H1 (cell line): ENCODE measurements around the gene ABCA2. TPM values are rescaled to one million over a fixed set of nuclear protein-coding genes. Genes with fewer than 3 reads are reported as not detected.
A peak's percentile ranks its signal among the peaks of the same experiment; 100 is the strongest.

ENCODE experiments used
- CTCF ChIA-PET: fragments of 300-600 bp; sonication (Branson Sonifier 250); formaldehyde crosslinking; loops from one replicate; lab custom pipeline; 2021; ENCODE audit not compliant: partially characterized antibody; lab: Charles Lee
- POLR2A ChIA-PET: fragments of 300-600 bp; sonication (Branson Sonifier 250); formaldehyde crosslinking; loops from one replicate; lab custom pipeline; 2021; ENCODE audit warnings: inconsistent platforms; ENCODE audit not compliant: partially characterized antibody; lab: Charles Lee
- DNase-seq, 2 experiments: peaks; one replicate each; pipeline versions ENCODE4 v3.0.0 to v3.0.0-alpha.2; 2010 to 2022; ENCODE audit warnings: low spot score in 2 of 2, low read depth in 1 of 2, mixed read lengths in 1 of 2
- FAIRE-seq: peaks from 2 replicates; lab custom pipeline; 2011; peaks lifted over from hg19 to GRCh38; lab: Jason Lieb, UNC
- H2AFZ ChIP-seq: 2 replicates; pipeline ENCODE4 v1.8.1; 2012; ENCODE audit warnings: low read length, inconsistent platforms
- H2AK5ac ChIP-seq: 2 replicates; pipeline ENCODE4 v1.6.1; 2013; ENCODE audit warnings: low read depth, low read length
- H2BK120ac ChIP-seq: replicated peaks from 2 replicates; pipeline ENCODE3; 2013; ENCODE audit warnings: low read depth, low read length, inconsistent platforms
- H2BK12ac ChIP-seq: 2 replicates; pipeline ENCODE4 v1.6.1; 2013; ENCODE audit warnings: low read depth, low read length
- H2BK15ac ChIP-seq: 2 replicates; pipeline ENCODE4 v1.6.1; 2013; ENCODE audit warnings: low read length
- H2BK20ac ChIP-seq: 2 replicates; pipeline ENCODE4 v1.6.1; 2013; ENCODE audit warnings: low read length
- H2BK5ac ChIP-seq: 2 replicates; pipeline ENCODE4 v1.6.1; 2013; ENCODE audit warnings: low read depth, low read length
- H3K14ac ChIP-seq: 2 replicates; pipeline ENCODE4 v1.6.1; 2013; ENCODE audit warnings: inconsistent platforms; ENCODE audit not compliant: insufficient read length
- H3K18ac ChIP-seq: 2 replicates; pipeline ENCODE4 v1.6.1; 2013; ENCODE audit warnings: low read length; ENCODE audit errors: extremely low read depth
- H3K23ac ChIP-seq: 2 replicates; pipeline ENCODE4 v1.6.1; 2013; ENCODE audit warnings: inconsistent platforms; ENCODE audit not compliant: insufficient read length
- H3K23me2 ChIP-seq: 2 replicates; pipeline ENCODE4 v1.6.1; 2013; ENCODE audit warnings: low read depth, low read length
- H3K27ac ChIP-seq: 2 replicates; pipeline ENCODE4 v1.6.1; 2011; ENCODE audit warnings: low read depth, low read length, inconsistent platforms
- H3K27me3 ChIP-seq, 4 experiments: replicated peaks in 1 of 4; 1 replicate in 1 of 4; 2 replicates in 3 of 4; pipeline versions ENCODE4 v1.6.1 to v1.8.1; 2011 to 2013; ENCODE audit warnings: low read length in 3 of 4, mild to moderate bottlenecking in 3 of 4, inconsistent platforms in 2 of 4, mixed read lengths in 2 of 4, moderate library complexity in 1 of 4; ENCODE audit not compliant: control insufficient read depth in 3 of 4, insufficient read depth in 3 of 4; ENCODE audit errors: extremely low read depth in 1 of 4
- H3K36me3 ChIP-seq, 4 experiments: 2 replicates each; pipeline versions ENCODE4 v1.6.1 to v1.8.1; 2011 to 2013; ENCODE audit warnings: mild to moderate bottlenecking in 4 of 4, low read length in 3 of 4, moderate library complexity in 2 of 4, control low read depth in 1 of 4, inconsistent platforms in 1 of 4; ENCODE audit not compliant: insufficient read depth in 4 of 4, control insufficient read depth in 2 of 4
- H3K4ac ChIP-seq: replicated peaks from 2 replicates; pipeline ENCODE3; 2013; ENCODE audit warnings: low read length, low read depth, mixed read lengths, inconsistent platforms; ENCODE audit not compliant: insufficient read length
- H3K4me1 ChIP-seq, 4 experiments: replicated peaks in 1 of 4; 1 replicate in 1 of 4; 2 replicates in 3 of 4; pipeline versions ENCODE4 v1.6.1 to v1.8.1; 2011 to 2013; ENCODE audit warnings: low read length in 3 of 4, inconsistent platforms in 2 of 4, mixed read lengths in 1 of 4; ENCODE audit not compliant: insufficient read depth in 4 of 4, control insufficient read depth in 3 of 4
- H3K4me2 ChIP-seq, 2 experiments: 2 replicates each; pipeline versions ENCODE4 v1.6.1 to v1.8.1; 2011 to 2013; ENCODE audit warnings: low read depth in 2 of 2, low read length in 2 of 2, control low read depth in 1 of 2, inconsistent platforms in 1 of 2, mild to moderate bottlenecking in 1 of 2; ENCODE audit not compliant: insufficient read depth in 1 of 2
- H3K4me3 ChIP-seq, 4 experiments: fragments of 200-600, 300-600 bp in 1 of 4; sonication (generic), shearing (Covaris generic), sonication (Bioruptor Twin) in 1 of 4; 2 replicates each; pipeline versions ENCODE4 v1.5.1 to v1.8.1; 2011 to 2016; ENCODE audit warnings: low read length in 4 of 4, low read depth in 3 of 4, control low read depth in 2 of 4, inconsistent platforms in 2 of 4, mild to moderate bottlenecking in 2 of 4, mixed read lengths in 1 of 4, moderate library complexity in 1 of 4; ENCODE audit not compliant: insufficient read depth in 2 of 4; ENCODE audit errors: extremely low read depth in 1 of 4
- H3K56ac ChIP-seq: replicated peaks from 2 replicates; pipeline ENCODE3; 2013; ENCODE audit warnings: low read depth, mild to moderate bottlenecking, mixed read lengths, low read length, inconsistent platforms; ENCODE audit not compliant: insufficient read length
- H3K79me1 ChIP-seq: 2 replicates; pipeline ENCODE4 v1.6.1; 2013; ENCODE audit warnings: low read depth, low read length, control low read depth
- H3K79me2 ChIP-seq, 2 experiments: 2 replicates each; pipeline versions ENCODE4 v1.6.1 to v1.8.1; 2012 to 2013; ENCODE audit warnings: low read length in 2 of 2, mild to moderate bottlenecking in 2 of 2, inconsistent platforms in 1 of 2; ENCODE audit not compliant: insufficient read depth in 2 of 2, control insufficient read depth in 1 of 2
- H3K9ac ChIP-seq, 4 experiments: replicated peaks in 1 of 4; 1 replicate in 1 of 4; 2 replicates in 3 of 4; pipeline versions ENCODE4 v1.6.1 to v1.8.1; 2011 to 2013; ENCODE audit warnings: low read depth in 3 of 4, low read length in 3 of 4, control low read depth in 2 of 4, mild to moderate bottlenecking in 2 of 4, moderate library complexity in 2 of 4, inconsistent platforms in 1 of 4; ENCODE audit errors: extremely low read depth in 1 of 4
- H3K9me3 ChIP-seq, 2 experiments: 2 replicates each; pipeline versions ENCODE4 v1.6.1 to v1.8.1; 2012 to 2013; ENCODE audit warnings: mild to moderate bottlenecking in 2 of 2, moderate library complexity in 2 of 2, control low read depth in 1 of 2, inconsistent platforms in 1 of 2, low read depth in 1 of 2, low read length in 1 of 2, mixed read lengths in 1 of 2; ENCODE audit not compliant: insufficient read depth in 2 of 2
- H4K20me1 ChIP-seq, 2 experiments: replicated peaks in 1 of 2; 2 replicates each; pipeline versions ENCODE3 to v1.8.1; 2011 to 2013; ENCODE audit warnings: inconsistent platforms in 2 of 2, low read length in 2 of 2, mild to moderate bottlenecking in 1 of 2; ENCODE audit not compliant: insufficient read depth in 2 of 2, control insufficient read depth in 1 of 2
- H4K5ac ChIP-seq: 2 replicates; pipeline ENCODE4 v1.6.1; 2013; ENCODE audit warnings: low read length, low read depth, mixed read lengths, inconsistent platforms; ENCODE audit not compliant: insufficient read length
- H4K8ac ChIP-seq: 2 replicates; pipeline ENCODE4 v1.8.0; 2013; ENCODE audit warnings: mild to moderate bottlenecking, moderate library complexity, low read length, inconsistent platforms; ENCODE audit not compliant: insufficient read depth; ENCODE audit errors: extremely low read depth
- H4K91ac ChIP-seq: replicated peaks from 2 replicates; pipeline ENCODE3; 2013; ENCODE audit warnings: low read length, mixed read lengths, inconsistent platforms; ENCODE audit not compliant: insufficient read length
- NANOG ChIP-seq: IDR thresholded peaks from 2 replicates; pipeline ENCODE4 v1.6.1; 2011; ENCODE audit warnings: low read length, low read depth, mild to moderate bottlenecking, inconsistent platforms; ENCODE audit not compliant: insufficient read depth, poor library complexity, severe bottlenecking
- PHF8 ChIP-seq: fragments of 200-600 bp; sonication (generic); conservative IDR thresholded peaks from 2 replicates; pipeline ENCODE4 v1.7.1; 2012; ENCODE audit warnings: low read depth, mild to moderate bottlenecking, inconsistent platforms, low read length, moderate library complexity
- POLR2AphosphoS5 ChIP-seq: IDR thresholded peaks from 2 replicates; pipeline ENCODE4 v1.6.1; 2011; ENCODE audit warnings: low read depth, low read length
- SP4 ChIP-seq: IDR thresholded peaks from 2 replicates; pipeline ENCODE4 v1.6.1; 2012; ENCODE audit warnings: low read length, inconsistent platforms
- TAF1 ChIP-seq: IDR thresholded peaks from 2 replicates; pipeline ENCODE4 v1.6.1; 2011; ENCODE audit warnings: mild to moderate bottlenecking, low read depth, low read length
- WGBS, 2 experiments: shearing (Covaris generic) in 1 of 2; methylation state at CpG; one replicate each; pipeline versions ENCODE4 v1.1.6 to v1.1.7; 2013 to 2015; ENCODE audit warnings: low lambda C conversion rate in 2 of 2, mixed read lengths in 2 of 2, inconsistent platforms in 1 of 2, low coverage in 1 of 2, missing lambda C conversion rate in 1 of 2; ENCODE audit not compliant: insufficient replicate concordance in 2 of 2, insufficient coverage in 1 of 2, insufficient read length in 1 of 2; ENCODE audit errors: extremely low coverage in 1 of 2, missing lambda C conversion rate in 1 of 2; 5-methylcytosine and 5-hydroxymethylcytosine counted together
- polyA plus RNA-seq, 7 experiments: library from polyadenylated mRNA; depleted of rRNA in 3 of 7; stranded (reverse) in 5 of 7; unstranded in 2 of 7; fragments of >200 nt in 5 of 7; fragments of 200-250 nt in 2 of 7; gene quantifications; 1 replicate in 5 of 7; 2 replicates in 1 of 7; 4 replicates in 1 of 7; pipeline versions ENCODE4 v1.2.1 to v1.2.3, GENCODE V29; 2011 to 2013; ENCODE audit warnings: missing spikeins in 2 of 7, mixed read lengths in 2 of 7
- total RNA-seq: library from RNA; stranded (reverse); fragmentation: NEBNext Ultra II Directional; extraction: Animal tissue kit (Norgen Biotek cat#: 25700); gene quantifications from 2 replicates; pipeline ENCODE4 v1.2.1, GENCODE V29; 2021

ABCA2 gene
- total and polyA plus RNA-seq, 2 of the 8 experiments (the other 6 are each of a cell fraction or from before 2014, with no cell fraction given): 12.5 to 14.3 TPM

- DNase-seq (no peak), FAIRE-seq (no peak)
- peak overlapping the region; percentile 60; the same call in 1 of the 2 replicates for H2BK12ac ChIP-seq
- H3K56ac ChIP-seq: no peak overlapping the region
- H2BK5ac ChIP-seq: peak overlapping the region; percentile 35; the same call in 1 of the 2 replicates
- H4K8ac ChIP-seq: no peak overlapping the region
- peak overlapping the region in 1 of 4 experiments; percentile 50; a peak in 2 of 8 replicates for H3K4me3 ChIP-seq
- no peak overlapping the region for H3K9ac ChIP-seq
- peaks cover 16% of the 10 kb centered on the region for H3K23me2 ChIP-seq
- no peak overlapping the region for H2AFZ ChIP-seq
- ChIA-PET POLR2A (interaction anchor here (1.3 kb wide), 1 partner anchor 19 kb away, joined by 3 read pairs; no protein-coding TSS in a partner anchor), CTCF (interaction anchor here (1.0 to 5.6 kb wide), 8 partner anchors 8 to 52 kb away, joined by 3 to 29 read pairs (median 8); partner anchors contain the start of genes ABCA2 and PTGDS)
- H2AK5ac ChIP-seq: no peak overlapping the region
- no peak overlapping the region for H3K4ac ChIP-seq
- H2BK15ac ChIP-seq: peak overlapping the region; percentile 95; the same call in 1 of the 2 replicates
- H2BK120ac ChIP-seq: no peak overlapping the region
- 82% methylated on average over 8 of the region's 10 CpGs; no CpG with 5 or more reads in 1 of the 2 experiments for WGBS, 2 experiments
- H3K27me3 ChIP-seq: no peaks in the 10 kb centered on the region; a peak in 1 of 7 replicates
- H4K91ac ChIP-seq: peak overlapping the region; percentile 41
- TF ChIP-seq SP4 (no peak), NANOG (no peak), TAF1 (no peak), PHF8 (no peak), POLR2AphosphoS5 (no peak)
- no peaks in the 10 kb centered on the region for H3K9me3 ChIP-seq
- peaks cover 0 to 2% (median 0%) of the 10 kb centered on the region in 4 experiments; a peak in 1 of 8 replicates for H3K36me3 ChIP-seq
- peaks cover 0 to 2% of the 10 kb centered on the region in 2 experiments for H4K20me1 ChIP-seq
- H3K79me2 ChIP-seq: no peaks in the 10 kb centered on the region
- peak overlapping the region; percentile 35 to 77; a peak in 3 of 4 replicates for H3K4me2 ChIP-seq
- no peak overlapping the region for H3K23ac ChIP-seq
- H3K14ac ChIP-seq: no peak overlapping the region
- no peaks in the 10 kb centered on the region for H3K79me1 ChIP-seq
- H2BK20ac ChIP-seq: no peak overlapping the region
- no peak overlapping the region for H4K5ac ChIP-seq
- no peak overlapping the region for H3K27ac ChIP-seq
- peaks cover 0 to 20% (median 11%) of the 10 kb centered on the region in 4 experiments; a peak in 6 of 7 replicates for H3K4me1 ChIP-seq
- H3K18ac ChIP-seq: no peak overlapping the region; the same call in 1 of the 2 replicates
These were observed 30.7 kb downstream of the ABCA2 start for GRCh38 chr9:136997371-136997770.
